GM18867 (cell line): ENCODE measurements around the gene MTCL1.

Experiments
- ATAC-seq: cut with Tn5 transposase; IDR thresholded peaks from one replicate; pipeline ENCODE4 v1.9.1; 2021; ENCODE audit warnings: mild to moderate bottlenecking, moderate library complexity; ENCODE audit not compliant: unreplicated experiment

The MTCL1 gene

DNA sequence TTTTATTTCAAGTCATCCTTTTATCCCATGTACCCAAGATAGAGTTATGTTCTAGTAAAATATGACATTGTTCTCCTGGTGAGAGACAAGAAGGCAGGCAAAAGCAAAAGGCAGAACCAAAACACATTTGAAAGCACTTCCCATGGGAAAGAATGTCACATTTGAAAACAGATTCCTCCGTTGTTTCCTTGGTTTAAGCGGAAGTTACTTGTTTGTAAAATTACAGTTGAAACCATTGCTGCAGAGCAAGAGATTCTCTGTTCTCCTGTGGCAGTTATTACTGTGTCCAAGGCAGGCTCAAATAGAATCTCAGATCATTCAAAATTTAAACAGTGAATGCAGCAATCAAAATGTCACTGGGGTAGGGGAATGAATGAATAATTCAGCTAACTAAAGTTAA lies 149.6 kb downstream of the MTCL1 start:
- no peak for ATAC-seq

- ATAC-seq: no peak
Observed at GRCh38 chr18:8856212-8856611, 150.9 kb downstream of the MTCL1 start.

DNA sequence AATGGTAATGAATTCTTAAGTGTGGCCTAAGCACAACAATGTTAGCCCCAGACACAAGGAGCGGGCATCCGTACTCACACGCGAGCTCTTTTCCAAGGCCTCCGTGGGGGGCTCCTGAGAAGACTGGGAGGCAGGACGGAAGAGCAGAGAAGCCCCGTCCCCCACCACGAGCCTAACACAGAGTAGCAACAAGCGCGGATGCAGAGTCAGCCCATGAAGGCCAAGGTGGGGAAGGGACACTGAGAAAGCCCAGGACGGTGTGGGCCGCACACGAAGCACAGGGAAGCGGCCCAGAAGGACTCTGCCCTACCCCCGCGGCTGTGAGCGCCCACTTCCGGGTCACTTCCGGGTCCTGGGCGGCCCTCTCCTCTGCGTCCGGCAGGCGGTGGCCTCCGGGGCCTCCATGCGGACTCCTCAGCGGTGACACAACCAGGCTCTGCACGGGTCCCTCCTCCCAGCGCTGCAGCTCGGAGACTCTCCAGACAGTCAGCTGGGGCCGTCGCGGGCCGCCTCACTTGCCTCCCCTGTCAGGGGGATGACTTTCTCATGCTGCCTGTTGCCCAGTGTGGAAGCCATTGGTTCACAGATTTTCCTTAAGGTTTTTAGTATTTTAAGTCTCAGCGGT lies 151.5 kb downstream of the MTCL1 start:
- ATAC-seq: no peak

- ATAC-seq: no peak
Observed at GRCh38 chr18:8857806-8858205, 152.4 kb downstream of the MTCL1 start.

GRCh38 chr18:8858888-8859511 lies 153.6 kb downstream of the MTCL1 start:
- no peak for ATAC-seq

DNA sequence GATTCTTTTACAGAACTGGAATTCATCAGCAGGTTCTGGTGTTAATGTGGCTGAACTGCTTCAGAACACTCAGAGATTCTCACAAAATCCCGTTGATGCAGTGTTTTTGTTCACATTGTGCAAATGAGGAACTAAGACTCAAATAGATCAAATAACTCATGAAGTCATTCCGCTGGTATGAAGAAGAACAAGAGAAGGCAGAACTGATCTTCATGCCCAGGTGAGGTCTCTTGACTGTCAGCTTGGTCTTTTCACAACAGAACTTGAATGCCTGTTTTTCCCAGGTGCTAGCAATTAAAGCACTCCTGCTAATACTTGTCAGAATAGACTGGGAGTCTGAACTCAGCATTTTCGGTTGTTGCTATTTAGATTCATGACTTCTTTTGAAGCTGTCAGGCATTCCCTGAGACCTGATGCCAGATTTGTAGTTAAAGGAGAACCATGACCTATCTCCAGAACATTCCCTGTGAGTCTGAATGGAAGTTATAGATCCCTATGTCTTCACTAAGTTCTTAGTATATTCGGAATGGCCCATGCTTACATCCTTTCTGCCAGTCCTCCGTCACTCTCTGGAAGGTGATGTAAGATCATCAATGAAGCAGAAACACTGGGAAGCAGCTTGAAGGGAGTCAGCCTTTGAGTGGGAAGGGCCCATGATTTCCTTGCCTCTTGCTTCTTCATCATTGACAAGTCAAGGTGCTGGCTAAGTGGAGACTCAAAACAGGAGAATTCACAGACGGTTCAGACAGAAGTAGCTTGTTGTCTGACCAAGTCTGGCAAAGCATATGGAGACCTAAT lies 155.7 kb downstream of the MTCL1 start:
- no peak for ATAC-seq

DNA sequence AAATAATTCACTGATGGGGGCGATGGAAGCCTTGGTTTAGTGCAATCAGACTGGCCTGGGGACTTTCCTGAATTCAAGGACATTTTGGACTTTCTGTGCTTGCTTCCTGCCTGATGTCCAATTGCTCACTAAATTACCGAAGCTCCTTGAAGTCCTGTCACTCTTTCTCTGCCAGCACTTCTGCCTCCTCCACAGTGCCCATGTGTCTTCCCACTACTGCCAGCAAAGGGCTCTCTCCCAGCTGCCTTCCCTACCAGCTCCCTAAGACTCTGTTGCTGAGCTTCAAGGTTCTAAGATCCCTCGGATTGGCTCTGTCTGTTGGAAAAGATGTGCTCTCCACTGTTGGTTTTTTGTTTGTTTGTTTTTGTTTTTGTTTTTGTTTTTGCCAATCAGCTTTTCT lies 158.1 kb downstream of the MTCL1 start:
- ATAC-seq: no peak

- no peak for ATAC-seq
Observed at GRCh38 chr18:8865934-8866333, 160.6 kb downstream of the MTCL1 start.

- ATAC-seq: no peak
Observed at GRCh38 chr18:8866679-8867078, 161.3 kb downstream of the MTCL1 start.

GRCh38 chr18:8868276-8868675 lies 162.9 kb downstream of the MTCL1 start:
- ATAC-seq: no peak

GRCh38 chr18:8868779-8869415 lies 163.5 kb downstream of the MTCL1 start:
- ATAC-seq: no peak

DNA sequence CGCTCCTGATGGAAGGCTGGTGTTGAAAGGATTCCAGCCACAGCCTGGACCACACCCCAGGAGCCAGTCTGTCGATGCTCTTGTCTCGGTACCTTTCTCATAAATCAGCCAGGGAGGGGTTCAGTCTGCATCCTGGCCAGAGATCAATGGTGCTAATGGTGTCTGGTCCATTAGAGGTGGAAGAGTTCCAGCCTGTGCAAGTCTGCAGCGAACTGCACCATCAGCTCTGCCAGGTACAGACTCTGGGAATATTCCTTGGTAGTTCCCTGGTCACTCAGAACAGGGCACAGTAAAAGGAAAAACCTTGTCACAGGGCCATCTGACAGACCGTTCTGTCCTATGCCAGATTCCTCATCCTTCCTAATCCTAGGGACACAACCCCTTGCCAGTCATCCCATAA lies 164.3 kb downstream of the MTCL1 start:
- ATAC-seq: no peak

- ATAC-seq: no peak
Observed at GRCh38 chr18:8870528-8870927, 165.2 kb downstream of the MTCL1 start.

- no peak for ATAC-seq
Observed at GRCh38 chr18:8871489-8871888, 166.1 kb downstream of the MTCL1 start.

GRCh38 chr18:8874872-8875271 lies 169.5 kb downstream of the MTCL1 start:
- ATAC-seq: no peak

- ATAC-seq: no peak
Observed at GRCh38 chr18:8876887-8877286, 171.5 kb downstream of the MTCL1 start.

DNA sequence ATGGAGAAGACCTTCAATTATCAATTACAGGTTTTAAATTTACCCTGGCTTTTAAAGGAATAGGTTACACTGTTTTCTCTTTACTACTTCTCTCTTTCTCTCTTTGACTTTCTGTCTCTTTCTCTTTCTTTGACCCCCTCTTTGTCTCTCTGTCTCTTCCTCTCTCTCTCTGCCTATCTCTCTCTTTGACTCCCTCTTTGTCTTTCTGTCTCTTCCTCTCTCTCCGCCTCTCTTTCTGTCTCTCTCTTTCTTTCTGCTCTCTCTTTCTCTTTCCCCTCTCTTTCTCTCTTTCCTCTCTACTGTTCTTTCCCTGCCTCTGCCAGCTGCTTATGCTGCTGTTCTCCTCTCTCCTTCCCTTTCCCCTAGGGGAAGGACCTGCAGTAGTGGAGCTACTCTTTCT lies 175.7 kb downstream of the MTCL1 start:
- no peak for ATAC-seq
